ENCODE data around the gene CSMD2.
"Not testable (repeated sequence)": the region's sequence is repeated elsewhere in the genome, so short reads cannot be mapped to it uniquely, and the experiment has no call there.

CSMD2 gene

DNA sequence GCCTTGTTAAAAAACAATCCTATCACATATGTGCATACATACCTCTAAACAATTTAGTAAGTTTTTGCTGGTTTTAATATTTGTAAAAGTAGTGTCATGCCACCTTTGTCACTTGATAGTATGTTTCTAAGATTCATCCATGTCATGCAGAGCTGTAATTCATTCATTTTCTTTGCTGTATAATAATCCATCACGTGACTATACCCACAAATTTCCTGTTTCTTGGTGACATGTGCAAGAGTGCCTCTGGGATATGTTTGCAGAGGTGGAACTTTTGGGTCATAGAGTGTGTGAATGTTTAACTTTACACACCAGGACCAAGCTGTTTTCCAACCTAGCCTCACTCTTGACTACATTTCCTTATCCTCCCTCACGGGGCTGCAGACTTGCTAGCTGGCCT lies 629.7 kb downstream of the CSMD2 start:
- DNase-seq (ENCODE audit: low read depth): no peak

DNA sequence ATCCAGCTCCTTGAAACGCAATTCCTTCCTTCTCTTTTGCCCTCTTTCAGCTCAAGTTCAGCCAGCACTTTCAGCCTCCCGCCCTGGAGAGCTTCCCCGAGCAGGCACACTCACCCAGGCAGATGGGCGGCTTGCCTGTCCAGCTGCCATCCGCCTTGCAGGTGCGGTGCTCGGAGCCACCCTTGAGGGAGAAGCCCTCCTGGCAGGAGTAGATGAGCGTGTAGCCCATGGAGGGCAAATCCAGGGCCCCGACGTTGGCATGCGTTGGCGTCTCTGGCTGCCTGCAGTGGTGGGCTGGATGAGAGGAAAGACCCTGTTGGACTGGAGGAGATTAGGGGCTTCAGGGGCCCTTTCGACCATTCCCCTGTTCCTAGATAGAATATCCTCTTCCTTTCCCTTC lies 632.1 kb downstream of the CSMD2 start:
- no peak for DNase-seq (ENCODE audit: low read depth)

DNA sequence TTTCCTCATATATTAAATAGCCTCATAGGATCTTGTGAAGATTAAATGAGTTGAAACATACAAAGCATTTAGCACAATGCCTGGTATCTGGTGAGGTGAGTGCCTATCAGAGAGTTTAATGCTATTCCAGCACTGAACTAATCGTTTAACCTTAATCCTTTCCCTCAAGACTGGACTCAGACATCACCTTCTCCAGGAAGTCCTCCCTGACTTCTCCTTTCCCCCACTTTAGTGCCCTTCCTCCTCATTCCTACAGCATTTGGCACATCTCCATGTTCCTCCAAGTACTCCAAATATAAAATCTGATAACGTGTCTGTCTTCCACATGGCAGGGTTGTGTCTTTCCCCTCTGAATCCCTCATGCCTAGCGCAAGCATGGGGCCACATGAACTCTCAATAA lies 632.8 kb downstream of the CSMD2 start:
- DNase-seq (ENCODE audit: low read depth): no peak

DNA sequence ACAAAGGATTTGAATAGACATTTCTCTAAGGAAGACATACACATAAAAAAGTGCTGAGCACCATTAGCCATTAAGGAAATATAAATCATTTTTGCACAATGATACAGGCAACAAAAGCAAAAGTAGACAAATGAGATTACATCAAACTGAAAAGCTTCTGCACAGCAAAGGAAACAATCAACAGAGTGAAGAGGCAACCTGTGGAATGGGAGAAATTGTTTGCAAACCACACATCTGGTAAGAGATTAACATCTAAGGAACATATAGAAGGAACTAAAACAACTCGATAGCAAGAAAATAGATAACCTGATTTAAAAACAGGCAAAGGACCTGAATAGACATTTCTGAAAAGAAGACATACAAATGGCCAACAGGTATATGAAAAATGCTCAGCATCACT lies 635.1 kb downstream of the CSMD2 start:
- no peak for DNase-seq (ENCODE audit: low read depth)

DNA sequence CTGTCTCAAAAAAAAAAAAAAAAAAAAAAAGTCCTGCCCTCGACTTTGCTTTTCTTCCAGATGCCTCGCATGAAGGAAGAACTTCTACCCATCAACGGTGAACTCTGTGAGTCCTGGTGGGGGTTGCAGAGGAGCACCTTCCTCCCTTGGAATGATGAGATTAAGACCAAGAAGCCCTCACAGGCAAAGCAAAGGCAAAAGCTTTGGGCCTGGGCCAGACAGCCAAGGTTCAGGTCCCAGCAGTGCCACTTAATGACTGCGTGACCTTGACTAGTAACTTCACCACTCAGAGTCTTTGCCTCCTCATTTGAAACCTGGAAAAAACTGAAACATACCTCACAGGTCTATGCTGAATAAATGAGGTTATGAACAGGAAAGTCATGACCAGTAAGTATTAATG lies 637.1 kb downstream of the CSMD2 start:
- no peak for DNase-seq (ENCODE audit: low read depth)

DNA sequence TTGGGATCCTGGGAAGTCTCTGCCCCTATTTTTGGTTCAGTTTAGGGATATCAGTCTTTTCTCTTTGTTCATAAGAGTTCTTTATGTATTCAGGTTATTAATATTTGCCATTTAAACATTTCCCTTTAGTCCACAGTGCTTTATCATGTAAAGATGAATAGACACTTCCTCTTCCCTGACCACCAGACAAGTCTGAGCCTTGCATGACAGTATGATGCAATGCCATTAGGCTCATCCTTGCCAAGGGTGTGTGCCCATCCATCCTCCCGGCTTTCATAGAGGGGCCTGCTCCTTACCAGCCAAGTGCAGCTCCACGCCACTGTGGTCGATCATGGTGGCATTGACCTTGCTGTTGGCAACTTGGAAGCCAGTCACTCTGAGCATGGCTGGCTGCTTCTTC lies 640.4 kb downstream of the CSMD2 start:
- no peak for DNase-seq (ENCODE audit: low read depth)

DNA sequence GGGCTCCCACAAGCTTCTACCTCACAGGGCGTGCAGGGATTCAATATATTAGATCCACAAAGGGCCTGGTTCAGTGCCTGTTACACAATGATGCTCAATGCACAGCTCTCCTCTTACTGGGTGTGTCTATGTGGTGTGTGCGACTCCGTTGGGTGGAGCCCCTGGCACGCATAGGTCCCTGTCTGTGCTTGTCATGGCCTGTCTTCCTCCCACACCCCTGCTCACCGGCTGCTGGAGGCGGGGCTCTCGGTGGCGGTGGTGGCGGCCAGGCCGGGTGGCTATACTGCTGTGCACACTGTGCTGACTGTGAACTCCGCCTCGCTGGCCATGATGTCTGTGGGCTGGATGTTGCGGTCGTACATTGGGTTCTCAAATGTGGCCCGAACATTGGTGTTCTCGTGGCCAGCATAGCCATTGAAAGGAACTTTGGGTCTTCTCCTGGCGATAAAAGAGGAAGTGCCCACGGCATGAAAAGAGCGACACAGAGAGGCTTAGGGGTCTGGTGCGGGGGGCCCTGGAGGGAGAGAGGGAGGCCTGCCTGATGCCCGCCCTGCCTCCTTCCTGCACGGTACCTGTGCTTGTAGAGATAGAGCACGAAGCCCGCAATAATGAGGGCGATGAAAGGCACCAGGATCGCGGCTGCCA lies 645.7 kb downstream of the CSMD2 start:
- no peak for DNase-seq (ENCODE audit: low read depth)

DNA sequence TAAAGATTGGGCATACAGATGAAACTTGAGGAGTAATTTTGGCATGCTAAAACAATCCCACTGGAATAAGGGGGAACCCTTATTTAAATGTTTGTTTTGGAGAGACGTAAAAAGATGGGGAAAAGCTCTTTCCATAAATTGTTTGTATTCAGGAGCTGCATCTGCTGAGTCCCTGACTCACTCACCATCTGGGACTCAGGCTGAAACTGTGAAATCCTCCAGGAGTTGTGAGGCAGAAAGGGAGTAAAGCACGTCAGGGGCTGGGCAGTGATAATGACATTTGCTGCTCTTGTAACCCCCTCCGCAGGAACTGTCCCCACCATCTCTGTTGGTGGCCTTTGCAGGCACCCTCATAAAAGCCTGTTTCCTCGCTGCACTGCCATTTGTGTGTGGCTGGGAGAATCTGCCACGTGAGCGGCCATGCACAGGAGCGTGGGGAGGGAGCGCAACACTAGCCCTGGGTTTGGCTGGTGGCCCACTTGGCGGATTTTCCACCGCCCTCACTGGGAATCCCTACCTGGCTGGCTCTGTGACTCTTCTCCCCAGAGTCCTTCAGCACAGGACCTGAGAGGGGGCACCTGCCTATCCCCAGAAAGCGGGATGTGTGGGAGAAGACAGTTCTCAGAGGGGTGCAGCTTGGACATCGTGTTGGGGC lies 647.3 kb downstream of the CSMD2 start:
- no peak for DNase-seq (ENCODE audit: low read depth)

DNA sequence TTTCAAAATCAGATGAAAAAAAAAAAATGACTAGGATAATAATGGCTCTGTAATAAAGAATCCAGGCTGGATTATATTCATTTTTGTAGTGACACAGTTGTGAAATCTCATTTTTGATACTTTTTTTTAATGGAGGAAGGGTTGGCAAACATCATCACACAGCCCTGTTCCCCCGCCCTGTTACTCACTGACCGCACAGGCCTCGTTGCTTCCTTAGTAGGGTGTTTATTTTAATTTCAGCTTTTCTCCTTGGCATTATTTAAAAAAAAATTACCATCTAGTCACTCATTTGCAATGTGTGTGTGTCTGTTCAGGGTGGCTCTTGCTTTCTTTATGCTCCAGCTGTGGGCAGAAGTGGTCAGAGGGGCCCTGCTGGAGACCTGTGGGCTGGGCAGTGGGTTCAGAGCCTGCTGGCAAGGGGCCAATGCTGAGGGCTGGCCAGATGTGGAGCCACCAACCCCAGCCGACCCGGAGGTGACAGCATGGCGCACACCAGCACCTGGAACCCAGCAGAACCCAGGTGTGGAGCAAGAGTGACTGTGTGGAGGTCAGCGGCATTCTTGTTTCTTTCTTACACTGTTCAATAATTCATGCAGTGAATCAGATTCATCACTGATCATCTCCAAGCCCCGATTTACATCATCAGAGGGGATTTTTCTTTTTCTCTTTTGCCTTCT lies 648.0 kb downstream of the CSMD2 start:
- DNase-seq (ENCODE audit: low read depth): no peak

DNA sequence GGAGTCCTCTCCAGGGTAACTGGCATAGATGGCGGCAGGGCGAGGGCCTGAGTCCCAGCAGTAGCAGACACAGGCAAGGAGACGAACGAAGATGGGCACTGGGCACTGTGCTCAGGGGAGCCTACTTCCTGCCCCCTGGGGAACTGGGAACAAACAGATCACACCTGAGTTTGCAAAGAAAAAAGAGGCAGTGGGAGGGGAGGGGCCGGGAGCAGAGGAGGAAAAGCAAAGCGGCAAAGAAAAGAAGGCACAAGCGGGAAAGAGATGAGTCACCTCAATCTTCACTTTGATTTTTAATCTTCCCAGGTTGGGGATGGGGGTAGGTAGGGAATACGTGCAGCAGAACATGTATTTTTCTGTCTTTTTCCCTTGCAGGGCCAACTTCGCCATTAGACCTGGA lies 648.6 kb downstream of the CSMD2 start:
- DNase-seq (ENCODE audit: low read depth): no peak

DNA sequence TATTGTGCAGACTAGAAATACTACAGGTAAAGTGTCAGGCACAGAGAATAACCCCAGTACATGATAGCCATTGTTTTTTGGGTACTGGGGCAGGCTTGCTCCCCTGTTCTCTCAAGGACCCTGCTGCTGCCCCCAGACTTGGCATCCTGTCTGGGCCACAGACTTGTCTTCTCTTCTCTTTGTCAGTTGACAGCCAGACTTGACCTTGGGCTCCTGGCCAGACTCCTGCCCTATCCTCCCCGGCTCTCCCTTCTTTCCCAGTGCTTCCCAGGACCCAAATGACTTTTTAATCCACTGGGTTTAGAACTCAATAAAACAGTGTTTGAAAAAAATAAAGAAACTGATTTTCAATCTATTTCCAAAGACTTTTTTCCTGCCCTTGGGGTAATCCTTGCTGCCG lies 649.4 kb downstream of the CSMD2 start:
- no peak for DNase-seq (ENCODE audit: low read depth)

DNA sequence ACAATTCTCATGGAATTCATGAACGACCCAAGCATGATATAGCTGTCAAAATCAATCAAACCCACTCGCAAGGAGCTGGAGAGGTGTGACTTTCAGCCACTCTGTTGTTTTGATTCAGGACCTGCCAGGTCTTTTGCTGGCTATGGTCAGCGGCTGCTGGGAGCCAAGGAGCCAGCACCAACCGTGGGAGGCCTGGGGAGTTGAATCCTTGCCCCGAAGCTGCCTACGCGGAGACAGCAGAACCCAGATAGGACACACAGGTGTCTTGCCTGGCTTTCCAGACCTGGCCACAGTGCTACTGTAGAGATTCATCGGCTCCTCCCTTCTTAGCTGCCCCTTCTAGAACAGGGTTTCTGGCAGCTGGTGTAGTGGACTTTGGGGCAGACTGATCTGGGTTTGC lies 649.9 kb downstream of the CSMD2 start:
- no peak for DNase-seq (ENCODE audit: low read depth)

DNA sequence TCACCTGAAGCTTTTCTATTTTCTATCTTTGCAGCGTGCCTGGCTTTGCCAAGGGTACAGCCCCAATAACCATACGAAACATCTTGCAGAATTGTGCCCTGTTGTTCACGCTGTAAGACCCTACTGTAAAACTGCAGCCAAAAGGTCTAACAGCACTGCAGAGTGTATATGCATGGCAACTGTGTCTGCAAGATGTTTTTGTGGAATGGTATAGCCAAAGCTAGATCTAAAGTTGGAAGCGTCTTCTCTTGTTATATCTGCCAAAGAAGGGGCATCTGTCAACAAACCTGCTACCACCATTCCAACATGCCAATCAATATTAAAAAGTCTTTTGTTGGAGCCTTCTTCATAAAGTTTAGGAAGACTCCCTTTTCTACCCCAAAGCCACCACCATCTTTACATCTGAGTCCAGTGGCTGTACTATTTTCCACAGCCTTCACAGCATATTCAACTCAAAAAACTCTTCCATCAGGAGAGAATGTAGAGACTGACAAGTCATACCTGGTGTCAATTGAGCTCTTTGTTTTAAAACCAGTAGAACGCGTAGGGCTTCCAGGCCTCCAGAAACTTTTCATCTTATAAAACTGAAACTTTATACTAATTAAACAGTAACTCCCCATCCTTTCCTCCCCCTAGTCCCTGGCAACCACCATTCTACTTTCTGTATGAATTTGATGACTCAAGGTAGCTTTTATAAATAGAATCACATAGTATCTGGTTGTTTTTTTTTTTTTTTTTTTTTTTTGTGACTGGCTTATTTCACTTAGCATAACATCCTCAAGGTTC lies 652.6 kb downstream of the CSMD2 start:
- DNase-seq (ENCODE audit: low read depth): no peak

DNA sequence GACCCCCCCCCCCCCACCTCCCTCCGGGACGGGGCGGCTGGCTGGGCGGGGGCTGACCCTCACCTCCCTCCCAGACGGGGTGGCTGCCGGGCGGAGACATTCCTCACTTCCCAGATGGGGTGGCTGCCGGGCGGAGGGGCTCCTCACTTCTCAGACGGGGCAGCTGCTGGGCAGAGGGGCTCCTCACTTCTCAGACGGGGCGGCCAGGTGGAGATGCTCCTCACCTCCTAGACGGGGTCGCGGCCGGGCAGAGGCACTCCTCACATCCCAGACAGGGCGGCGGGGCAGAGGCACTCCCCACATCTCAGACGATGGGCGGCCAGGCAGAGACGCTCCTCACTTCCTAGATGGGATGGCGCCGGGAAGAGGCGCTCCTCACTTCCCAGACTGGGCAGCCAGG lies 655.8 kb downstream of the CSMD2 start:
- DNase-seq (ENCODE audit: low read depth): not testable (repeated sequence)

DNA sequence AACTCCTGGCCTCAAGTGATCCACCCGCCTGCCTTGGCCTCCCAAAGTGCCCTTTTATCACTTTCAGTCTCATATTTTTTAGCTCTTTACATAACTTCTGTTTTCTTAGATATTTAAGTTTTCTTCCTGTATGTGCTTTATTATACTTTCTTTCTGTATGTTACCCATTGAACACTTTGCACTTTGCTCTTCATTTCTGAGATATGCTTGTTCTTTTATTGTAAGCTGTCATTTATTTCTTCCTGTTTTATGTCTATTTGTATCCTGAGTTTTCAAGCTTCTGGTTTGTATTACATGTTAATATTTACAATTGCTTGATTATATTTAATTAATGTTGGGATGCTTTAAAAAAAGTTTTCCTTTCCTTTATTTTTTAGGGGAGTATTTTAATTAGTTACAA lies 656.9 kb downstream of the CSMD2 start:
- no peak for DNase-seq (ENCODE audit: low read depth)

DNA sequence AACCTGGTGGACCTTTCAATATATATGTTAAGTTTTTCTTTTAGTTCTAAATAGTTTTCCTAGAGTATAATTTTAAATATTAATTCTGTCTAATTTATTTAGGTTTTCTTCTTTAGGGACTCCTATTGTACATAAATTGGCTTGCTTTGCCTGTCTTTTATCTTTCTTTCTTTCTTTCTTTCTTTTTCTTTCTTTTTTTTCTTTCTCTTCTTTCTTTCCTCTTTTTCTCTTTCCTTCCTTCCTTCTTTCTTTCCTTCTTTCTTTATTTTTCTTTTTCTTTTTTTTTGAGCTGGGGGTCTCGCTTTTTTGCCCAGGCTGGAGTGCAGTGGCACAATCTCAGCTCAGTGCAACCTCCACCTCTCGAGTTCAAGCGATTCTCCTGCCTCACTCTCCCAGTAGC lies 657.4 kb downstream of the CSMD2 start:
- no peak for DNase-seq (ENCODE audit: low read depth)

DNA sequence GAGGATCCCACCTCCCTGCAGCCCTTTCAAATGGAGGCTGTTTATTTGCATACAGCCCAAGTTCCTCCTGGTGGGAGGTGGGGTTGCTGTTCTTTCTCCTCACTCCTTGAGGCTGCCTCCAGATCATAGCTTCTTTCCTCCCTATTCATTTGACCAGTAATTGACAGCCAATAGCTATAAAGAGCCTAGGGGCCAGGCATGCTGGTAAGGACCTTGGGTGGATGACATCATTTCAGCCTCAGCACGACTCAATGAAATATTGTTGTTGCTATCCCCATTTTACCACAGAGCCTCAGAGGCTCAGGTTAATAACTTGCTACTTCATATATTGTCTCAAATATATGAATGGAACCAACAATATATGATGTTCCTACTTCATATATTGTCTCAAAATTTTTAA lies 661.5 kb downstream of the CSMD2 start:
- no peak for DNase-seq (ENCODE audit: low read depth)

DNA sequence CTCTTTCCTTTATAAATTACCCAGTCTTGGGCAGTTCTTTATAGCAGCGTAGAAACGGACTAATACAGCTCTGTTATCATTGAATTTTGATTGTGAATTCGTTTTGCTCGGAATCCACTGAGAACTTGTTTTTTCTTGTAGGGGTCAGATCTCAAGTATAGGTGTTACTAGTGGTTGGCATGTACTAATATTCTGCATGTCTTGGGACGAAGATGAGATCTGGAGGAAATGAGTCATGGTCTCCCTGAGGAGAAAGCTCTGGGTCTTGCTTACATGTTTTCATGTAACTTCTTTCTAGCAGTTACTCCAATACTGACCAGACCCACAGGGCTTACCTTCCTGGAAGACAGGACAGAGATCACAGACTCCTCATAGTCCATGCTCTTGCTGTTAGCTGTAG lies 662.3 kb downstream of the CSMD2 start:
- no peak for DNase-seq (ENCODE audit: low read depth)

DNA sequence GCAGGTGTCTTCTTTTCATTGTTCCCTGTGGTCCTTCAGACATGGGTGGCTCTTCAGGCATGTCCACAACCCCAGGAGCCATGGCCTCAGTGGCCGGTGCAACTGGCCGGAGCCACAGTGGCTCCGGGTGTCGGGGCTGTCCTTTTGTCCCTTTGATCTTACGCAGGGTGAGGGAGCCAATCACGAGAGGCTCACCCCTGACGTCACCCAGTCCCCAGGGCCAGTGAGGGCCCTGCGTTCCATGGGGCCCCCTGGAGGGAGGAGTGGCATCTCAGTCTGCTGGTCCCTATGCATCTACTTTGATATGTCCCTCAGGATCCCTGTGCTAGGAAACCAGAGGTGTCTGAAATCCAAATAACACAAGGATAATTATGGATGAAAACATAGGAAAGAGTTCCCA lies 663.3 kb downstream of the CSMD2 start:
- DNase-seq (ENCODE audit: low read depth): no peak

DNA sequence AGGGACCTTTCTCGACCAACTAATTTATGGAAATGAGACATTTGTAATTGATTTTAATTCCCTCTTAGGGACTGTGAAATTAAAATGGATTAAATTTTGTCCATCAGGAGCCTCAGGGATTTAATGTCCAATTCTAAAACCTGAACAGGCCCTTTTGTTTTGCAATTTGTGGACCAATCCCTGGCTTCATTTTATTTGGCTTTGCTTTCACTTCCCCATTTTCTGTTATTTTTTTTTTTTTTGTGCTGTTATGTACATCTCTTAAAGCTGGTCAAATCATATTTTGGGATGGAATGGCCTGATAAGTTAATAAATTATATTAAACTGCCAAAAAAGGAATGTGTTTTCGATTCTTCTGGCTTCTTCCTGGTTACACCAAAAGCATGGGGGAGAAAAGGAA lies 663.7 kb downstream of the CSMD2 start:
- DNase-seq (ENCODE audit: low read depth): no peak

DNA sequence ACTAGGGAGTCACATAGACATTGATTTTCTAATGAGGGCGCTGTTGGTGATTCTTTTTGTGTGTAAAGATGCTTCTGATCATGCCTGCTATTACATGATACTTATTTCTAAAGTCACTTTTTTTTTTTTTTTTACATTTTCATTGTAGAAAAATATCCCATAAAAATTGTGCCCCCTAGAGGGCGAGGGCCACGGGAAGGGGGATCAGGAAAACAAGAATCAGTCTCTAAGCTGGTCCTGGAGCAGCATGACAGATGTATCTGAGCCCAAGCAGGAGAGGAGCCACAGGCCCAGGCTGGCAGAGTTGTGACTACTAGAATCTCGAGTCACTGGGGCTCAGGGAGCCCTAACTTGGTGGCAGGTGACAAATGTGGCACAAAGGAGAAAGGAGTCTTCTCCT lies 664.5 kb downstream of the CSMD2 start:
- no peak for DNase-seq (ENCODE audit: low read depth)

DNA sequence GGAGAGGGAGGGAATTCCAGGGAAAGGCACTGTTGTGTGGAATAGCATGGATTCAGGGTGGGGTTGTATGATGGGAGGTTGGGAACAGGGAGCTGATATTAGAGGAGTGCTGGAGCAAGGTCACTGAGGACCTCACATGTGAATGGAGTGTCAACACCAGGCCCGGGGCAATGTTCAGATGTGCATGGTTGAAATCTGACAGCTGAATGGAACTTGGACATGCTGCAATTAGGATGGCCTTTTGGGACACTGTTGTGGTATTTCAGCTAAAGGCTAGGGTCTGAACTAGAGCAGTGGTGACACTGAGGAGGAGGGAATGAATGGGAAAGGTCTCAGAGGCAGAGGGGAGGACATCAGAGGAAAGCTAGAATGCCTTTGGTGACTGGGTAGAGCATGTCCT lies 667.6 kb downstream of the CSMD2 start:
- no peak for DNase-seq (ENCODE audit: low read depth)

DNA sequence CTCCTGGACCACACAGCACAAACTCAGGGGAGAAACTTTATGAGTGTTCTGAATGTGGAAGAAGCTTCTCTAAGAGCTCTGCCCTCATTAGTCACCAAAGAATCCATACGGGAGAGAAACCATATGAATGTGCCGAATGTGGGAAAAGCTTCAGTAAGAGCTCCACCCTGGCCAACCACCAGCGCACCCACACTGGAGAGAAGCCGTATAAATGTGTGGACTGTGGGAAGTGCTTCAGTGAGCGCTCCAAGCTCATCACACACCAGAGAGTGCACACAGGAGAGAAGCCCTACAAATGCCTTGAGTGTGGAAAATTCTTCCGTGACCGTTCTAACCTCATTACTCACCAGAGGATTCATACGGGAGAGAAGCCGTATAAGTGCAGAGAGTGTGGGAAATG lies 670.1 kb downstream of the CSMD2 start:
- DNase-seq (ENCODE audit: low read depth): no peak

Data from activated T-cell treated with anti-CD3 and anti-CD28 coated beads for 1 hour (primary cell).